K562 (cell line): ENCODE data around the gene ZNF385D. TPM values are rescaled to one million over a fixed set of nuclear protein-coding genes. Genes with fewer than 3 reads are reported as not detected.
A peak's percentile ranks its signal among the peaks of the same experiment; 100 is the strongest.

Experiments
- ATAC-seq: fragments of 200-7000 bp; cut with Tn5 transposase; 3 replicates; pipeline ENCODE4 v1.9.1; 2020; ENCODE audit warnings: moderate library complexity
- BruUV-seq: library from RNA; stranded (reverse); fragments of 400-500 nt; replicated peaks from 2 replicates; lab custom pipeline; 2021; lab: Mats Ljungman, UMichigan
- CTCF ChIA-PET: fragments of 300-600 bp; formaldehyde crosslinking; extraction: SDS; loops from one replicate; lab custom pipeline; 2021; ENCODE audit warnings: low intra/inter-chr PET ratio; lab: Yijun Ruan, JAX
- POLR2A ChIA-PET: fragments of 300-600, 350-650 bp; sonication (Branson Sonifier 250); formaldehyde crosslinking; extraction: SDS; loops from one replicate; lab custom pipeline; 2021; ENCODE audit warnings: antibody characterized with exemption, inconsistent platforms; lab: Yijun Ruan, JAX
- DNase-seq, 4 experiments: peaks; one replicate each; pipeline versions ENCODE4 v3.0.0 to v3.0.0-alpha.2; 2011 to 2018; ENCODE audit warnings: low spot score in 3 of 4, mixed read lengths in 3 of 4; ENCODE audit errors: extremely low read depth in 1 of 4
- FAIRE-seq: peaks from 2 replicates; lab custom pipeline; 2011; peaks lifted over from hg19 to GRCh38; lab: Jason Lieb, UNC
- H2AFZ ChIP-seq: 2 replicates; pipeline ENCODE4 v1.6.0; 2011; ENCODE audit warnings: low read depth, low read length, control low read depth, inconsistent platforms
- H3K27ac ChIP-seq: fragments of 200-600 bp; 3 replicates; pipeline ENCODE4 v1.8.0; 2011; ENCODE audit warnings: low read depth, mild to moderate bottlenecking, control low read depth, inconsistent platforms, low read length, moderate library complexity, mixed read lengths; ENCODE audit errors: extremely low read depth
- H3K27me3 ChIP-seq, 2 experiments: fragments of 300-600 bp in 1 of 2; 2 replicates in 1 of 2; 3 replicates in 1 of 2; pipeline versions ENCODE4 v1.6.0 to v1.8.0; 2011; ENCODE audit warnings: inconsistent platforms in 2 of 2, low read length in 2 of 2, mild to moderate bottlenecking in 1 of 2, mixed read lengths in 1 of 2, moderate library complexity in 1 of 2; ENCODE audit not compliant: control insufficient read depth in 2 of 2, insufficient read depth in 2 of 2
- H3K36me3 ChIP-seq: fragments of 300-600 bp; 3 replicates; pipeline ENCODE4 v1.8.0; 2011; ENCODE audit warnings: mild to moderate bottlenecking, low read length, inconsistent platforms; ENCODE audit not compliant: control insufficient read depth, insufficient read depth
- H3K4me1 ChIP-seq, 2 experiments: fragments of 200-600 bp in 1 of 2; replicated peaks in 1 of 2; 2 replicates in 1 of 2; 3 replicates in 1 of 2; pipeline versions ENCODE4 v1.5.1 to v1.8.0; 2011; ENCODE audit warnings: inconsistent platforms in 2 of 2, low read length in 2 of 2, mild to moderate bottlenecking in 1 of 2, mixed read lengths in 1 of 2, moderate library complexity in 1 of 2; ENCODE audit not compliant: control insufficient read depth in 2 of 2, insufficient read depth in 2 of 2
- H3K4me2 ChIP-seq: 2 replicates; pipeline ENCODE4 v1.6.1; 2011; ENCODE audit warnings: low read length, control low read depth, inconsistent platforms, mixed read lengths; ENCODE audit not compliant: insufficient read depth
- H3K4me3 ChIP-seq: fragments of 200-600 bp; sonication (generic), shearing (Covaris generic); 2 replicates; pipeline ENCODE4 v1.5.1; 2016; ENCODE audit warnings: control low read depth, inconsistent platforms
- H3K79me2 ChIP-seq: fragments of 200-600 bp; 3 replicates; pipeline ENCODE4 v1.8.0; 2011; ENCODE audit warnings: low read length, inconsistent platforms; ENCODE audit not compliant: control insufficient read depth, insufficient read depth
- H3K9ac ChIP-seq, 2 experiments: 2 replicates each; pipeline versions ENCODE4 v1.6.0 to v1.6.1; 2011; ENCODE audit warnings: low read depth in 2 of 2, low read length in 2 of 2, control low read depth in 1 of 2, inconsistent platforms in 1 of 2, mild to moderate bottlenecking in 1 of 2, mixed read lengths in 1 of 2; ENCODE audit not compliant: insufficient read depth in 1 of 2
- H3K9me1 ChIP-seq: one replicate; pipeline ENCODE4 v1.6.0; 2011; ENCODE audit warnings: inconsistent platforms, mild to moderate bottlenecking, low read length, moderate library complexity; ENCODE audit not compliant: control insufficient read depth, insufficient read depth
- H3K9me3 ChIP-seq: replicated peaks from 2 replicates; pipeline ENCODE4 v1.5.1; 2011; ENCODE audit warnings: low read depth, low read length, inconsistent platforms; ENCODE audit not compliant: control insufficient read depth, insufficient read depth
- H4K20me1 ChIP-seq: replicated peaks from 2 replicates; pipeline ENCODE4 v1.6.1; 2011; ENCODE audit warnings: low read length, inconsistent platforms, mixed read lengths; ENCODE audit not compliant: control insufficient read depth, insufficient read depth
- CREBBP ChIP-seq: IDR thresholded peaks from one replicate; pipeline ENCODE4 v1.6.1; 2012; ENCODE audit warnings: low read depth, mild to moderate bottlenecking, control low read depth, inconsistent platforms, low read length
- CTBP1 ChIP-seq: fragments of 450-650 bp; IDR thresholded peaks from 2 replicates; pipeline ENCODE4 v1.6.1; 2016; ENCODE audit warnings: borderline replicate concordance
- MAFF ChIP-seq: IDR thresholded peaks from 2 replicates; pipeline ENCODE4 v1.6.1; 2012; ENCODE audit warnings: low read length, improper control_type of control experiment
- SMAD3 ChIP-seq: fragments of 450-650 bp; formaldehyde crosslinking; conservative IDR thresholded peaks from 2 replicates; pipeline ENCODE4 v1.4.0; 2020; ENCODE audit warnings: mild to moderate bottlenecking
- SMC3 ChIP-seq: conservative IDR thresholded peaks from 2 replicates; pipeline ENCODE4 v1.6.1; 2011; ENCODE audit warnings: low read depth, low read length, improper control_type of control experiment; ENCODE audit not compliant: insufficient read depth
- WGBS: fragments of 100-300 bp; shearing (Covaris generic); methylation state at CpG from one replicate; pipeline ENCODE4 v1.1.6; 2016; ENCODE audit warnings: low coverage, mixed read lengths; ENCODE audit not compliant: insufficient coverage; ENCODE audit errors: missing lambda C conversion rate; 5-methylcytosine and 5-hydroxymethylcytosine counted together
- in situ Hi-C: fragments of 300-500 bp; cut with MboI; formaldehyde crosslinking; loops from 4 replicates; pipeline ENCODE4 v1.15.0; 2018; ENCODE audit warnings: inconsistent platforms, mixed read lengths
- intact Hi-C: fragments of 100-400 bp; cut with micrococcal nuclease; formaldehyde crosslinking; loops from 2 replicates; pipeline ENCODE4 v1.14.2; 2022
- polyA plus RNA-seq, 8 experiments: library from polyadenylated mRNA; depleted of rRNA in 4 of 8; stranded (reverse) in 5 of 8; unstranded in 3 of 8; fragments of >200 nt; fragmentation: Nextera tagmentation in 2 of 8; fragmentation: Illumina TruSeq in 1 of 8; extraction: Ambion mirVana in 2 of 8; extraction: Trizol in 1 of 8; gene quantifications; 2 replicates each; pipeline versions ENCODE4 v1.2.1 to v1.2.3, GENCODE V29; 2011 to 2014; ENCODE audit warnings: inconsistent platforms in 1 of 8, missing spikeins in 1 of 8
- total RNA-seq, 7 experiments: library from RNA; depleted of rRNA in 6 of 7; stranded (reverse); fragments of >200 nt in 6 of 7; fragmentation: Illumina TruSeq in 2 of 7; extraction: Trizol in 2 of 7; gene quantifications; 2 replicates each; pipeline versions ENCODE4 v1.2.1 to v1.2.3, GENCODE V29; 2011 to 2021; ENCODE audit warnings: low replicate concordance in 1 of 7
- TF ChIP-seq, protein P1 (sequence below): fragments of 200-800 bp; sonication (Bioruptor generic); IDR thresholded peaks from 2 replicates; pipeline ENCODE4 v1.6.1; 2016; ENCODE audit warnings: missing genetic modification characterization, missing compliant biosample characterization
- TF ChIP-seq, protein P2 (sequence below): sonication (generic); formaldehyde crosslinking; IDR thresholded peaks from 2 replicates; pipeline ENCODE4 v1.8.0; 2023; ENCODE audit warnings: mild to moderate bottlenecking, missing genetic modification reagents

The ZNF385D gene
- total and polyA plus RNA-seq, 9 of the 15 experiments (the other 6 are each of a cell fraction or from before 2014, with no cell fraction given): 0.14 to 1.7 (median 0.51) TPM

GRCh38 chr3:21715662-21716061 lies 35.3 kb downstream of the ZNF385D start (continued):
- TF ChIP-seq, protein P1, sequence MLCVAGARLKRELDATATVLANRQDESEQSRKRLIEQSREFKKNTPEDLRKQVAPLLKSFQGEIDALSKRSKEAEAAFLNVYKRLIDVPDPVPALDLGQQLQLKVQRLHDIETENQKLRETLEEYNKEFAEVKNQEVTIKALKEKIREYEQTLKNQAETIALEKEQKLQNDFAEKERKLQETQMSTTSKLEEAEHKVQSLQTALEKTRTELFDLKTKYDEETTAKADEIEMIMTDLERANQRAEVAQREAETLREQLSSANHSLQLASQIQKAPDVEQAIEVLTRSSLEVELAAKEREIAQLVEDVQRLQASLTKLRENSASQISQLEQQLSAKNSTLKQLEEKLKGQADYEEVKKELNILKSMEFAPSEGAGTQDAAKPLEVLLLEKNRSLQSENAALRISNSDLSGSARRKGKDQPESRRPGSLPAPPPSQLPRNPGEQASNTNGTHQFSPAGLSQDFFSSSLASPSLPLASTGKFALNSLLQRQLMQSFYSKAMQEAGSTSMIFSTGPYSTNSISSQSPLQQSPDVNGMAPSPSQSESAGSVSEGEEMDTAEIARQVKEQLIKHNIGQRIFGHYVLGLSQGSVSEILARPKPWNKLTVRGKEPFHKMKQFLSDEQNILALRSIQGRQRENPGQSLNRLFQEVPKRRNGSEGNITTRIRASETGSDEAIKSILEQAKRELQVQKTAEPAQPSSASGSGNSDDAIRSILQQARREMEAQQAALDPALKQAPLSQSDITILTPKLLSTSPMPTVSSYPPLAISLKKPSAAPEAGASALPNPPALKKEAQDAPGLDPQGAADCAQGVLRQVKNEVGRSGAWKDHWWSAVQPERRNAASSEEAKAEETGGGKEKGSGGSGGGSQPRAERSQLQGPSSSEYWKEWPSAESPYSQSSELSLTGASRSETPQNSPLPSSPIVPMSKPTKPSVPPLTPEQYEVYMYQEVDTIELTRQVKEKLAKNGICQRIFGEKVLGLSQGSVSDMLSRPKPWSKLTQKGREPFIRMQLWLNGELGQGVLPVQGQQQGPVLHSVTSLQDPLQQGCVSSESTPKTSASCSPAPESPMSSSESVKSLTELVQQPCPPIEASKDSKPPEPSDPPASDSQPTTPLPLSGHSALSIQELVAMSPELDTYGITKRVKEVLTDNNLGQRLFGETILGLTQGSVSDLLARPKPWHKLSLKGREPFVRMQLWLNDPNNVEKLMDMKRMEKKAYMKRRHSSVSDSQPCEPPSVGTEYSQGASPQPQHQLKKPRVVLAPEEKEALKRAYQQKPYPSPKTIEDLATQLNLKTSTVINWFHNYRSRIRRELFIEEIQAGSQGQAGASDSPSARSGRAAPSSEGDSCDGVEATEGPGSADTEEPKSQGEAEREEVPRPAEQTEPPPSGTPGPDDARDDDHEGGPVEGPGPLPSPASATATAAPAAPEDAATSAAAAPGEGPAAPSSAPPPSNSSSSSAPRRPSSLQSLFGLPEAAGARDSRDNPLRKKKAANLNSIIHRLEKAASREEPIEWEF (CRISPR knock-in tag): no peak
- TF ChIP-seq MAFF: peak; percentile 73

- no peak overlapping the region for H3K9ac ChIP-seq
- H3K79me2 ChIP-seq: no peaks in the 10 kb centered on the region
- no peaks in the 10 kb centered on the region; the same call in 1 of the 2 replicates for H3K9me3 ChIP-seq
- H3K9me1 ChIP-seq: no peaks in the 10 kb centered on the region
- no peak overlapping the region for H3K27ac ChIP-seq
- H2AFZ ChIP-seq: no peak overlapping the region
- H4K20me1 ChIP-seq: no peaks in the 10 kb centered on the region
- ChIA-PET POLR2A (interaction anchor here (0.7 kb wide), 1 partner anchor 17 kb away, joined by 3 read pairs; no protein-coding TSS in a partner anchor), CTCF (no interaction called here)
- FAIRE-seq (no peak), DNase-seq (no peak), ATAC-seq (no peak)
- H3K4me1 ChIP-seq: no peaks in the 10 kb centered on the region
- H3K4me3 ChIP-seq: no peak overlapping the region
- intact Hi-C loops: no loop called here
- H3K36me3 ChIP-seq: no peaks in the 10 kb centered on the region
- no peaks in the 10 kb centered on the region for H3K27me3 ChIP-seq
- in situ Hi-C loops: no loop called here
- WGBS: 0% methylated on average over 3 of the region's 3 CpGs
- no TSS peak for BruUV-seq
- H3K4me2 ChIP-seq: no peak overlapping the region
- TF ChIP-seq SMAD3 (CRISPR knock-in tag) (no peak), CREBBP (no peak), SMC3 (no peak), CTBP1 (no peak)
- TF ChIP-seq, protein P2, sequence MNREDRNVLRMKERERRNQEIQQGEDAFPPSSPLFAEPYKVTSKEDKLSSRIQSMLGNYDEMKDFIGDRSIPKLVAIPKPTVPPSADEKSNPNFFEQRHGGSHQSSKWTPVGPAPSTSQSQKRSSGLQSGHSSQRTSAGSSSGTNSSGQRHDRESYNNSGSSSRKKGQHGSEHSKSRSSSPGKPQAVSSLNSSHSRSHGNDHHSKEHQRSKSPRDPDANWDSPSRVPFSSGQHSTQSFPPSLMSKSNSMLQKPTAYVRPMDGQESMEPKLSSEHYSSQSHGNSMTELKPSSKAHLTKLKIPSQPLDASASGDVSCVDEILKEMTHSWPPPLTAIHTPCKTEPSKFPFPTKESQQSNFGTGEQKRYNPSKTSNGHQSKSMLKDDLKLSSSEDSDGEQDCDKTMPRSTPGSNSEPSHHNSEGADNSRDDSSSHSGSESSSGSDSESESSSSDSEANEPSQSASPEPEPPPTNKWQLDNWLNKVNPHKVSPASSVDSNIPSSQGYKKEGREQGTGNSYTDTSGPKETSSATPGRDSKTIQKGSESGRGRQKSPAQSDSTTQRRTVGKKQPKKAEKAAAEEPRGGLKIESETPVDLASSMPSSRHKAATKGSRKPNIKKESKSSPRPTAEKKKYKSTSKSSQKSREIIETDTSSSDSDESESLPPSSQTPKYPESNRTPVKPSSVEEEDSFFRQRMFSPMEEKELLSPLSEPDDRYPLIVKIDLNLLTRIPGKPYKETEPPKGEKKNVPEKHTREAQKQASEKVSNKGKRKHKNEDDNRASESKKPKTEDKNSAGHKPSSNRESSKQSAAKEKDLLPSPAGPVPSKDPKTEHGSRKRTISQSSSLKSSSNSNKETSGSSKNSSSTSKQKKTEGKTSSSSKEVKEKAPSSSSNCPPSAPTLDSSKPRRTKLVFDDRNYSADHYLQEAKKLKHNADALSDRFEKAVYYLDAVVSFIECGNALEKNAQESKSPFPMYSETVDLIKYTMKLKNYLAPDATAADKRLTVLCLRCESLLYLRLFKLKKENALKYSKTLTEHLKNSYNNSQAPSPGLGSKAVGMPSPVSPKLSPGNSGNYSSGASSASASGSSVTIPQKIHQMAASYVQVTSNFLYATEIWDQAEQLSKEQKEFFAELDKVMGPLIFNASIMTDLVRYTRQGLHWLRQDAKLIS (CRISPR knock-in tag): no peak
Measured at GRCh38 chr3:21705769-21706168, 45.2 kb downstream of the ZNF385D start.
